ENCODE data around the gene FAM89B.

Gene FAM89B

DNA sequence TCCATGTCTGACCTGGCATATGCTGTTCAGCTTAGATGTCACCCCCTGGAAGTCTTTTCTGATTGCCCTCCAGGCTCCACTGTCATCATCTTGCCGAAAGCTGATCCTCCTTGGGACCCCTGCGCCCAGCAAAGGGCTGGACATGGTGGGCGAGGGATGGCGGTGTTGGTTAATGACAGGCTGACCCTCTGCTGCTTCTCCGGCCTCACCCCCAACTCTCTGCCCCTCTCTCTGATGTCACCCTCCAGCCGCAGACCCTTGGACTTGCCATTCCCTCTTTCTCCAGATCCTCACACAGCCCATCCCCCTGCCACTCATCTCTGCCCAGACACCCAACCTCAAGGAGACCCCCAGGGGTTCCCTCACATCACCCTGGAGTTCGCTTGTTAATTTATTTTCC, 5.8 kb downstream of the FAM89B start:
- DNase-seq: no peak
- no peak overlapping the region for H3K27ac Mint-ChIP-seq
- H3K36me3 Mint-ChIP-seq (ENCODE audit: low read depth): no peaks in the 10 kb centered on the region
- peaks cover 42% of the 10 kb centered on the region for H3K4me1 Mint-ChIP-seq
- TF ChIP-seq CTCF (IDR thresholded peaks at IDR 0.05): no peak
- peaks cover 29% of the 10 kb centered on the region for H3K27me3 Mint-ChIP-seq (ENCODE audit: low read depth, poor library complexity)
- H3K4me3 Mint-ChIP-seq: peak overlapping the region; percentile 33
- no peaks in the 10 kb centered on the region for H3K9me3 Mint-ChIP-seq

DNA sequence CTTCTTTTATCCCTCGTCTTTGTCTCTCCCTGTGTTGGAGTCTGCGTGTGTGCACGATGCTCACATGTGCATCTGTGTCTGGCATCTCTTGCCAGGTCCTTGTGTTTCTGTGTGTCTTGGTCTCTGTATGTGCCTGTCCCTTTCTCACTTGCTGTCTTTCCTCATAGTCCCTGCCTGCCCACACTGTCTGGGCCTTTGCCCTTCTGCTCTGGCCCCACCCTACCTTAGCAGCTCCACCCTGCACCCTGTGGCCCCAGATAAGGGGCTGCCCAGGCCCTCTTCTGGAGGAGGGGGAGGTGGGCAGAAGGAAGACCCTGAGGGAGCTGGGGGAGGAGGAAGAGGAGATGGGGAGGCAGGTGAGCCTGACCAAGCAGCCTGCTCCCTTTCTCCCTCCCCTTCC, 6.3 kb downstream of the FAM89B start:
- Mint-ChIP-seq H3K9me3 (no peaks in the 10 kb centered on the region), H3K27me3 (ENCODE audit: low read depth, poor library complexity) (peaks cover 32% of the 10 kb centered on the region), H3K4me3 (peak overlapping the region; percentile 52), H3K27ac (no peak overlapping the region), H3K4me1 (peaks cover 37% of the 10 kb centered on the region), H3K36me3 (ENCODE audit: low read depth) (no peaks in the 10 kb centered on the region)
- no peak for TF ChIP-seq CTCF (IDR thresholded peaks at IDR 0.05)
- DNase-seq: no peak

DNA sequence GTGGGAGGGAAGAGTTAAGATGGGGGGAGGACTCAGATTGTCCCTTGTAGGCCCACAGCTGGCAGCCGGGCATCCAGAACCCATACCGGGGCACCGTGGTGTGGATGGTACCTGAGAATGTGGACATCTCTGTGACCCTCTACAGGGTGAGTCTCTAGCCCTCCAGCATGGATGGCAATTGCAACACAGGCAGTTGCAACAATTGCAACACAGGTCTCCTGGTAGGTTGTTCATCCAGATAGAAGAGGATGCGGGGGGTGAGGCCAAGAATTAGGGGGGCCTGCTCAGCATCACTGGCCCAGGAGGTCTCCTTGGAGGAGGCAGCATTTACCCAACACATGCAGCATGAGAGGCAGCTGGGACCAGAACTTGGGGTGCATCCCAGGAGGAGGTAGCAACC, 7.0 kb downstream of the FAM89B start:
- no peak overlapping the region for H3K4me3 Mint-ChIP-seq
- H3K9me3 Mint-ChIP-seq: no peaks in the 10 kb centered on the region
- DNase-seq: no peak
- H3K27ac Mint-ChIP-seq: no peak overlapping the region
- no peak for TF ChIP-seq CTCF (IDR thresholded peaks at IDR 0.05)
- peaks cover 37% of the 10 kb centered on the region for H3K27me3 Mint-ChIP-seq (ENCODE audit: low read depth, poor library complexity)
- H3K4me1 Mint-ChIP-seq: peaks cover 37% of the 10 kb centered on the region
- H3K36me3 Mint-ChIP-seq (ENCODE audit: low read depth): no peaks in the 10 kb centered on the region

- Mint-ChIP-seq H3K9me3 (no peaks in the 10 kb centered on the region), H3K36me3 (ENCODE audit: low read depth) (no peaks in the 10 kb centered on the region), H3K4me1 (peaks cover 36% of the 10 kb centered on the region), H3K27ac (no peak overlapping the region), H3K27me3 (ENCODE audit: low read depth, poor library complexity) (peaks cover 35% of the 10 kb centered on the region), H3K4me3 (no peak overlapping the region)
- DNase-seq: no peak
- TF ChIP-seq CTCF (IDR thresholded peaks at IDR 0.05): no peak
Measured at GRCh38 chr11:65580031-65580692, 7.8 kb downstream of the FAM89B start.

DNA sequence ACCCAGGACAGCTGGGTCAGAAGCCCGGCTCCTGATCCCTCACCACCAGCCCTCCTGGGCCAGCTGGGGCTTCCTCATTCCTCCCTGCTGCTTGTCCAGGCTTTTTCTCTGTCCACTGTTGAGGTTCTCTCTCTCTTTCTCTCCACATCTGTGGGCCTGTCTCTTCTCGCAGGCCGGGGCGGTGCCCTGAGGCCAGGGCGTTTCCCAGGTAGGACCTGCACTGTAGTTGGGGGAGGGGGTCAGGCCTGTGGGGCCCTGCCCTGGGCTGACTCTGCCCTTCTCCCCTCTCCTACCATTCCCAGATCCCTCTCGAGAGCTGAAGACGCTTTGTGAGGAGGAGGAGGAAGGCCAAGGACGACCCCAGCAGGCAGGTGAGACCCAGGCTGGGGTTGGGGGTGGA, 8.4 kb downstream of the FAM89B start:
- no peak for DNase-seq
- H3K27me3 Mint-ChIP-seq (ENCODE audit: low read depth, poor library complexity): peaks cover 35% of the 10 kb centered on the region
- no peak overlapping the region for H3K4me3 Mint-ChIP-seq

More for the DNA sequence above, 8.4 kb downstream of the FAM89B start:
- Mint-ChIP-seq H3K9me3 (no peaks in the 10 kb centered on the region), H3K4me1 (peaks cover 30% of the 10 kb centered on the region), H3K36me3 (ENCODE audit: low read depth) (no peaks in the 10 kb centered on the region), H3K27ac (no peak overlapping the region)
- no peak for TF ChIP-seq CTCF (IDR thresholded peaks at IDR 0.05)
